ENCODE results near the gene ITGA6. TPM values are rescaled to one million over a fixed set of nuclear protein-coding genes. Genes with fewer than 3 reads are reported as not detected.

Gene ITGA6
- total and polyA plus RNA-seq, 8 donors: 14.7 to 92.7 (median 54.8) TPM

DNA sequence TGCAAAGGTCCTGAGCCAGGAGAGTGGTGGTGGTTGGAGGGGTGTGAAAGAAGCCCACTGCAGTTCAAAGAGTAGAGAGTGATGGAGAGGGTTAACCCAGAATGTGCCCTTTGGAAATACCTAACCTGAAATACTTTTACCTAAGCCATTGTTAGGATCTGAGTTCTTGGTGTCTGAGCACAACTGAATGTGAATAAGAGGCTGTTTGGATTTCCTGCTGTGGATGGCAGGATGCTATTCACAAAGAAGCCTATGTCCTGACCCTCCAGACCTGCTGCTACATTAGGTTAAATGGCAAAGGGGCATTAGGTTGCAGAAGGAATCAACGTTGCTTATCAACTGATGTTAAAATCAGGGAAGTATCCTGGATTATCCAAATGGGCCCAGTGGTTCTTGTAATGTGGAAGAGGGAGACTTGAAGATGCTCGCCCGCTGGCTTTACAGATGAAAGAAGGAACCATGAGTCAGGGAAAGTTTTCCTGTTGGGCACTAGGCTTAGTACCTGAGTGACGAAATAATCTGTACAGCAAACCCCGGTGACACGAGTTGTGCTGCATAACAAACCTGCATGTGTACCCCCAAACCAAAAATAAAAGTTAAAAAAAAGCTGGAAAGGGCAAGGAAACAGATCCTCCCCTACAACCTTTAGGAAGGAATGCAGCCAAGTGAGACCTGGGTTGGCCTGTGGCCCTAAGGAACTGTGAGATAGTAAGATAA lies 27.2 kb downstream of the ITGA6 start:
- H3K27me3 ChIP-seq: no peaks in the 10 kb centered on the region
- 42 to 51% methylated on average over 6 of the region's 6 CpGs for WGBS, 2 donors
- peaks cover 18 to 21% (median 19%) of the 10 kb centered on the region in 3 donors for H3K4me1 ChIP-seq
- no peaks in the 10 kb centered on the region for H3K9me3 ChIP-seq
- intact Hi-C loops (cut with DNase I): no loop called here
- peak overlapping the region in 1 of 4 donors; percentile 51 for H3K27ac ChIP-seq
- TF ChIP-seq, protein P1, sequence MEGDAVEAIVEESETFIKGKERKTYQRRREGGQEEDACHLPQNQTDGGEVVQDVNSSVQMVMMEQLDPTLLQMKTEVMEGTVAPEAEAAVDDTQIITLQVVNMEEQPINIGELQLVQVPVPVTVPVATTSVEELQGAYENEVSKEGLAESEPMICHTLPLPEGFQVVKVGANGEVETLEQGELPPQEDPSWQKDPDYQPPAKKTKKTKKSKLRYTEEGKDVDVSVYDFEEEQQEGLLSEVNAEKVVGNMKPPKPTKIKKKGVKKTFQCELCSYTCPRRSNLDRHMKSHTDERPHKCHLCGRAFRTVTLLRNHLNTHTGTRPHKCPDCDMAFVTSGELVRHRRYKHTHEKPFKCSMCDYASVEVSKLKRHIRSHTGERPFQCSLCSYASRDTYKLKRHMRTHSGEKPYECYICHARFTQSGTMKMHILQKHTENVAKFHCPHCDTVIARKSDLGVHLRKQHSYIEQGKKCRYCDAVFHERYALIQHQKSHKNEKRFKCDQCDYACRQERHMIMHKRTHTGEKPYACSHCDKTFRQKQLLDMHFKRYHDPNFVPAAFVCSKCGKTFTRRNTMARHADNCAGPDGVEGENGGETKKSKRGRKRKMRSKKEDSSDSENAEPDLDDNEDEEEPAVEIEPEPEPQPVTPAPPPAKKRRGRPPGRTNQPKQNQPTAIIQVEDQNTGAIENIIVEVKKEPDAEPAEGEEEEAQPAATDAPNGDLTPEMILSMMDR (IDR thresholded peaks at IDR 0.05): no peak
- ATAC-seq (peak; percentile 22 to 33 (median 28)), FAIRE-seq (no peak), DNase-seq (no peak)
- no peak overlapping the region for H3K4me3 ChIP-seq
- H3K36me3 ChIP-seq: no peaks in the 10 kb centered on the region

DNA sequence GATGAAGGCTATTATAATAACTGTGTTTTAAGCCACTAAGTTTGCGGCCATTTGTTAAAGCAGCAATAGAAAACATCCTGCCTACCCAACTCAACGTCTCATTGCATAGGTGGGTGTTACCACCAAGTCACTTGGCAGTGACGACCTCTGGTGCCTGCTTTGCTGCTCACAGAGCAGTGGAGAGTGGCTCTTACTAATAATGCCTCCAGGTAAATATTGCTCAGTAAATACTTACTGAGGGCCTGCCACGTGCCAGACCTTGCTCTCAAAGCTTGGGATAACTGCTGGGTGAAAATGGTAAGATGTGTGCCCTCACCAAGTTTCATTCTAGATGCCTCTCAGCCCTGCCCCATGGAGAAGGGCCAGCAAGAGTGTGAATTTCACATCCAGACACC lies 27.7 kb downstream of the ITGA6 start:
- ATAC-seq (peak; percentile 72 to 82 (median 80)), DNase-seq (peak in 1 of 6 donors; percentile 37), FAIRE-seq (no peak)
- WGBS, 2 donors: 23 to 32% methylated on average over 4 of the region's 4 CpGs
- intact Hi-C loops (cut with DNase I): no loop called here
- Histone ChIP-seq H3K27me3 (no peaks in the 10 kb centered on the region), H3K27ac (peak overlapping the region in 2 of 4 donors; percentile 19 to 51), H3K4me1 (peaks cover 18 to 21% (median 19%) of the 10 kb centered on the region in 3 donors), H3K9me3 (no peaks in the 10 kb centered on the region), H3K4me3 (no peak overlapping the region), H3K36me3 (no peaks in the 10 kb centered on the region)
- TF ChIP-seq, protein P1 (IDR thresholded peaks at IDR 0.05): no peak

DNA sequence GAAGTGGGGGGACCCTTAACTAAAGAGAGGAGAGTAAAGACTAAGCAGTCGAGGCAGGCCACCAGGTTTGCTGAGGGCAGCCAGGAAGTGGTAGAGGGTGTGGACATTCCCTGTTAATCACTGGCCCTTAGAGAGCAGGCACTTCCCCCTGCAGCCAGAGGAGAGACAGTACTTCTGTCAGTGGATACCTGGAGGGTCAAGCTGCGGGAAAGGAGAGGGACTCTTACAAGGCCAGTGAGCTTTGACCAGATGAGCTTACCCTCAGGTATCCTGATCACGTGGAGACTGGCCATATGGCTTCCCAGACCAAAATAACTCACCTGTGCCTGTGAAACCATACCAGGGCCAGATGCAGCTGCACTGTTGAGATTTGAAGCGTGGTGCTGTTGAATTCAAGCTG lies 28.6 kb downstream of the ITGA6 start:
- intact Hi-C loops (cut with DNase I): no loop called here
- ATAC-seq (peak; percentile 49 to 70 (median 58)), DNase-seq (no peak), FAIRE-seq (no peak)
- TF ChIP-seq, protein P1 (IDR thresholded peaks at IDR 0.05): no peak
- Histone ChIP-seq H3K36me3 (no peaks in the 10 kb centered on the region), H3K4me1 (peaks cover 19 to 27% (median 22%) of the 10 kb centered on the region in 3 donors), H3K27me3 (no peaks in the 10 kb centered on the region), H3K9me3 (no peaks in the 10 kb centered on the region), H3K4me3 (no peak overlapping the region), H3K27ac (peak overlapping the region in 3 of 4 donors; percentile 9 to 51 (median 19))
- WGBS, 2 donors: 30 to 34% methylated on average over 4 of the region's 4 CpGs

DNA sequence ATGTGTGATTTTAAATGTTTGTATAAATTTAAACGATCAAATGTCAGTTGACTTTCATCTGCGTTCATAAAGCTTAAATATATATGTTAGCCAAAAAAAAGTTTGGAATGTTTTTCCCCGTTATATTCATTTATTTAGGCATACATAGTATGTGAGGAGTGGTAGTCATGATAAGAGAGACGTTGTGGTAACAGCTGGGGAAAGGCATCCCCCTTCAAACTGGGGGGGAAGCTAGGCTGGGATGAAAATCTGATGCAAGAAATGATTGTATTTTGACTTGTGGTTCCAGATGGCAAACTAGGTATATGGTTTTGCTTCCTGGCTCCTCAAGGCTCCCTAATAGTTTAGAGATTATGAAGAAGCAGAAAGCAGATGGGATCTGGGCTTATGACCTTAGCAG lies 30.1 kb downstream of the ITGA6 start:
- FAIRE-seq (no peak), ATAC-seq (no peak), DNase-seq (no peak)
- no peak overlapping the region for H3K27ac ChIP-seq
- 55 to 64% methylated on average over 4 of the region's 4 CpGs for WGBS, 2 donors
- no peaks in the 10 kb centered on the region for H3K9me3 ChIP-seq
- H3K4me3 ChIP-seq: no peak overlapping the region
- TF ChIP-seq, protein P1 (IDR thresholded peaks at IDR 0.05): no peak
- intact Hi-C loops (cut with DNase I): no loop called here
- H3K36me3 ChIP-seq: no peaks in the 10 kb centered on the region
- H3K27me3 ChIP-seq: no peaks in the 10 kb centered on the region
- peaks cover 29 to 38% (median 31%) of the 10 kb centered on the region in 3 donors for H3K4me1 ChIP-seq

- Histone ChIP-seq H3K27ac (no peak overlapping the region), H3K9me3 (no peaks in the 10 kb centered on the region), H3K36me3 (no peaks in the 10 kb centered on the region), H3K4me1 (peaks cover 40 to 49% (median 42%) of the 10 kb centered on the region in 3 donors), H3K4me3 (no peak overlapping the region), H3K27me3 (no peaks in the 10 kb centered on the region)
- TF ChIP-seq, protein P1 (IDR thresholded peaks at IDR 0.05): no peak
- DNase-seq: no peak
- intact Hi-C loops (cut with DNase I): no loop called here
- ATAC-seq: no peak
- no peak for FAIRE-seq
- 79 to 83% methylated on average over 4 of the region's 4 CpGs for WGBS, 2 donors
These were observed 31.3 kb downstream of the ITGA6 start for GRCh38 chr2:172458561-172459124.
